Uterus (tissue), 4 donors: ENCODE measurements around the gene NUDT17. TPM values are rescaled to one million over a fixed set of nuclear protein-coding genes. Genes with fewer than 3 reads are reported as not detected.
A peak's percentile ranks its signal among the peaks of the same experiment; 100 is the strongest.

Source experiments
- DNase-seq, 2 donors: peaks; one replicate each; pipeline ENCODE4 v3.0.0-alpha.2; 2019 to 2020
- H3K27ac ChIP-seq, 2 donors: fragments of 200-600 bp; sonication (generic); 1 replicate in 1 of 2; 2 replicates in 1 of 2; pipeline ENCODE4 v1.5.1; 2016 to 2018
- H3K27me3 ChIP-seq, 2 donors: fragments of 200-600 bp; sonication (generic); one replicate each; pipeline ENCODE4 v1.5.1; 2018 to 2019; ENCODE audit warnings: control low read depth in 1 of 2
- H3K36me3 ChIP-seq, 2 donors: fragments of 200-600 bp; sonication (generic); one replicate each; pipeline ENCODE4 v1.5.1; 2019; ENCODE audit warnings: control low read depth in 1 of 2
- H3K4me1 ChIP-seq, 2 donors: fragments of 200-600 bp; sonication (generic); one replicate each; pipeline ENCODE4 v1.5.1; 2018 to 2019; ENCODE audit warnings: control low read depth in 1 of 2
- H3K4me3 ChIP-seq, 2 donors: fragments of 200-600 bp; sonication (generic); 1 replicate in 1 of 2; 2 replicates in 1 of 2; pipeline ENCODE4 v1.5.1; 2018 to 2019; ENCODE audit warnings: mild to moderate bottlenecking in 1 of 2
- H3K9me3 ChIP-seq, 2 donors: fragments of 200-600 bp; sonication (generic); one replicate each; pipeline ENCODE4 v1.5.1; 2019; ENCODE audit warnings: control low read depth in 1 of 2
- POLR2A ChIP-seq, 2 donors: fragments of 450-650 bp; IDR thresholded peaks; one replicate each; pipeline ENCODE4 v1.6.1; 2016; ENCODE audit warnings: antibody characterized with exemption in 2 of 2, mild to moderate bottlenecking in 1 of 2, moderate library complexity in 1 of 2
- intact Hi-C: fragments of 100-400 bp; cut with DNase I; formaldehyde crosslinking; loops from one replicate; pipeline ENCODE4 v1.15.1; 2023; ENCODE audit warnings: low total_unique reads
- total RNA-seq, 4 donors: library from RNA; depleted of rRNA in 3 of 4; stranded (reverse); fragments of >200 nt in 3 of 4; gene quantifications; one replicate each; pipeline versions ENCODE4 v1.1.0 to v1.2.4, GENCODE V29; 2014 to 2023
- TF ChIP-seq, protein P1 (sequence below), 4 experiments: fragments of 200-600 bp in 2 of 4; fragments of 450-650 bp in 2 of 4; sonication (generic) in 2 of 4; IDR thresholded peaks; one replicate each; pipeline ENCODE4 v1.5.1; 2016 to 2019; ENCODE audit warnings: antibody characterized with exemption in 4 of 4, mild to moderate bottlenecking in 2 of 4, moderate library complexity in 1 of 4
- donor health status: DM: yes; HTN: yes; CAD: no.

The NUDT17 gene
- total RNA-seq, 4 donors from 2014 or later, result 2.5 to 5.6 (median 4.7) TPM; not detected in 1

DNA sequence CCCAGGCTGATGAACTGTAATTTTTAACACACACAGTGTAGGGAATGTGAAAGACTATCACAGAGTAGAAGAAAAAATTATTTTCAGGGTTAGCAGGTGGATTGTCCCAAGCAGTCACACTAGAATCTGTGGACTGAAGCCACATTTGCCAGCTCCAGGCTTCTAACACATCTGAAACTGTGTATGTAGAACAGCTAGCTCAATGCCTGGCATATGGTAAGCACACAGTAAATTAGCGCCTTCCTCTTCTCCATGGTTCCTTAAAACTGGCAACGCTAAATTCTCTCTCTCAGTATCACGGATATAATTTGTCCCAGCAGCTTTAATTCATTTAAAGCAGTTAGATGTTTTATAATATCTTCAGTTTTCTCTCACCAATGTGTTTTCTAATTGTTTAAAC is 2.4 kb upstream of the NUDT17 start:
- H3K9me3 ChIP-seq, result no peaks in the 10 kb centered on the region
- H3K27me3 ChIP-seq, result no peaks in the 10 kb centered on the region
- H3K27ac ChIP-seq, result no peak overlapping the region
- H3K36me3 ChIP-seq, result no peaks in the 10 kb centered on the region
- H3K4me3 ChIP-seq, result no peak overlapping the region
- no peak for DNase-seq
- intact Hi-C loops, result no loop called here
- no peak for TF ChIP-seq POLR2A (IDR thresholded peaks at IDR 0.05)
- TF ChIP-seq, protein P1, sequence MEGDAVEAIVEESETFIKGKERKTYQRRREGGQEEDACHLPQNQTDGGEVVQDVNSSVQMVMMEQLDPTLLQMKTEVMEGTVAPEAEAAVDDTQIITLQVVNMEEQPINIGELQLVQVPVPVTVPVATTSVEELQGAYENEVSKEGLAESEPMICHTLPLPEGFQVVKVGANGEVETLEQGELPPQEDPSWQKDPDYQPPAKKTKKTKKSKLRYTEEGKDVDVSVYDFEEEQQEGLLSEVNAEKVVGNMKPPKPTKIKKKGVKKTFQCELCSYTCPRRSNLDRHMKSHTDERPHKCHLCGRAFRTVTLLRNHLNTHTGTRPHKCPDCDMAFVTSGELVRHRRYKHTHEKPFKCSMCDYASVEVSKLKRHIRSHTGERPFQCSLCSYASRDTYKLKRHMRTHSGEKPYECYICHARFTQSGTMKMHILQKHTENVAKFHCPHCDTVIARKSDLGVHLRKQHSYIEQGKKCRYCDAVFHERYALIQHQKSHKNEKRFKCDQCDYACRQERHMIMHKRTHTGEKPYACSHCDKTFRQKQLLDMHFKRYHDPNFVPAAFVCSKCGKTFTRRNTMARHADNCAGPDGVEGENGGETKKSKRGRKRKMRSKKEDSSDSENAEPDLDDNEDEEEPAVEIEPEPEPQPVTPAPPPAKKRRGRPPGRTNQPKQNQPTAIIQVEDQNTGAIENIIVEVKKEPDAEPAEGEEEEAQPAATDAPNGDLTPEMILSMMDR (IDR thresholded peaks at IDR 0.05), result no peak
- peaks cover 0 to 3% of the 10 kb centered on the region in 2 donors for H3K4me1 ChIP-seq

DNA sequence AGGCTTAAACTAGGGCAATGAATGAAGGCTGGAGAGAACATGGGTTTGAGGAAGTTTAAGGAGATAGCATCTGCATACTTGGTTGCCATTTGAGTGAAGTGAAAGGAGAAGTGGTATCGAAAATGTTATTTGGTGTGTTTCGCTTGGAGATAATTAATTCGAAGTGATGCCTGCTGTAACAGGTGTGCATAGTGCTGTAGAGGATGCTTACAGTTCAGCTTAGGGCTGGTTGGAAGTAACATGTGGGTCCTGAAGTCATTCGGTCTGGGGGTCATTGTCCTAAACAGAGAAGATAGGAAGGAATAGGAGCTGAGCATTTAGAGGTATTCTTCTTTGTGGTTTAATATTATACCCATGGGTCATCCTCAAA is 301 bp upstream of the NUDT17 start:
- TF ChIP-seq, protein P1 (IDR thresholded peaks at IDR 0.05), result no peak
- no peak for TF ChIP-seq POLR2A (IDR thresholded peaks at IDR 0.05)
- H3K9me3 ChIP-seq, result no peaks in the 10 kb centered on the region
- H3K4me3 ChIP-seq, result peak overlapping the region; percentile 42 to 48
- no peaks in the 10 kb centered on the region for H3K36me3 ChIP-seq
- intact Hi-C loops, result no loop called here
- peaks cover 0 to 3% of the 10 kb centered on the region in 2 donors for H3K4me1 ChIP-seq
- no peaks in the 10 kb centered on the region for H3K27me3 ChIP-seq
- no peak for DNase-seq
- peak overlapping the region; percentile 84 for H3K27ac ChIP-seq

DNA sequence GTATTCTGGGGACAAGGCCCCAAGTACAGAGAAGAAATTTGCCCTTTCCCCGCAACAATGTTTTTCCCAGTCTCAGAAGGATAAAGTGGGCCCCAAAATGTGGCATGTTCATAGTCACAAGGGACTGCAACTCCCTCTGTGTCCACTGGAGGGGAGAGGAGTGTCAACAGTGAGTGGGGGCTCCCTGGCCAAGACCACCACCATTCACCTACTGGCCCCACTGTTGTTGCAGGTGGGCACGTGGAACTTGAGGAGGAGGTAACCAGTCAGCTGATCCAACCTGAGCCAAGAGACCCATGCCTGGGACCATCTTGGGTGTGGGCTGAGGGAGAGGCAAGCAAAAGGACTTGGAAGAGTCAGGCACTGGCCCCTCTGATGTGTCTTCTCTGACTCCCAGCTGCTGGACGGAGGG is 777 bp downstream of the NUDT17 start:
- no peak for DNase-seq
- H3K27me3 ChIP-seq, result no peaks in the 10 kb centered on the region

DNA sequence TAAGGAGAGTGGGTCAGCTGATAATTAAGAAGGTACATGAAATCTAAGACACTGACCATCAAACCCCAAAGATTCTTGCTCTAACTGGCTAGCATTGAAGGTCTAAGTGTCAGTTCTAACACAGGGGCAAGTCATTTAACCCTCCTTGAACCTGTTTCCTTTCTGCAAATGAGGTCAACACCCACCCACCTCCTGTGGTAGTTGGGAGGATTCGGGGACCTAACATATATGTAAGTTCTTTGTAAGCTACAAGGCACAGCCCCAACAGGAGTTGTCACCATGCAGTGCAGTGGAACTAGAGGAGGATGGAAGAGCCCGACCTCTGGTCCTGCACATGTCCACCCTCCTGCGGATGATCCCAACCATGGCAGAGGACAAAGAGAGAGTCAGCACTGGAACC is 2.4 kb downstream of the NUDT17 start:
- Histone ChIP-seq H3K4me3 (no peak overlapping the region), H3K27me3 (no peaks in the 10 kb centered on the region), H3K9me3 (no peaks in the 10 kb centered on the region), H3K4me1 (peaks cover 0 to 3% of the 10 kb centered on the region in 2 donors), H3K27ac (no peak overlapping the region), H3K36me3 (no peaks in the 10 kb centered on the region)
- TF ChIP-seq, protein P1 (IDR thresholded peaks at IDR 0.05), result no peak
- TF ChIP-seq POLR2A (IDR thresholded peaks at IDR 0.05), result no peak
- intact Hi-C loops, result no loop called here
- no peak for DNase-seq

More for the DNA sequence above, 777 bp downstream of the NUDT17 start:
- Histone ChIP-seq H3K36me3 (no peaks in the 10 kb centered on the region), H3K9me3 (no peaks in the 10 kb centered on the region), H3K4me1 (peaks cover 0 to 3% of the 10 kb centered on the region in 2 donors), H3K27ac (peak overlapping the region; percentile 84), H3K4me3 (peak overlapping the region in 1 of 2 donors; percentile 42)
- TF ChIP-seq, protein P1 (IDR thresholded peaks at IDR 0.05), result peak in 3 of 4 experiments; percentile 39 to 53 (median 49)
- no peak for TF ChIP-seq POLR2A (IDR thresholded peaks at IDR 0.05)
- intact Hi-C loops, result no loop called here

DNA sequence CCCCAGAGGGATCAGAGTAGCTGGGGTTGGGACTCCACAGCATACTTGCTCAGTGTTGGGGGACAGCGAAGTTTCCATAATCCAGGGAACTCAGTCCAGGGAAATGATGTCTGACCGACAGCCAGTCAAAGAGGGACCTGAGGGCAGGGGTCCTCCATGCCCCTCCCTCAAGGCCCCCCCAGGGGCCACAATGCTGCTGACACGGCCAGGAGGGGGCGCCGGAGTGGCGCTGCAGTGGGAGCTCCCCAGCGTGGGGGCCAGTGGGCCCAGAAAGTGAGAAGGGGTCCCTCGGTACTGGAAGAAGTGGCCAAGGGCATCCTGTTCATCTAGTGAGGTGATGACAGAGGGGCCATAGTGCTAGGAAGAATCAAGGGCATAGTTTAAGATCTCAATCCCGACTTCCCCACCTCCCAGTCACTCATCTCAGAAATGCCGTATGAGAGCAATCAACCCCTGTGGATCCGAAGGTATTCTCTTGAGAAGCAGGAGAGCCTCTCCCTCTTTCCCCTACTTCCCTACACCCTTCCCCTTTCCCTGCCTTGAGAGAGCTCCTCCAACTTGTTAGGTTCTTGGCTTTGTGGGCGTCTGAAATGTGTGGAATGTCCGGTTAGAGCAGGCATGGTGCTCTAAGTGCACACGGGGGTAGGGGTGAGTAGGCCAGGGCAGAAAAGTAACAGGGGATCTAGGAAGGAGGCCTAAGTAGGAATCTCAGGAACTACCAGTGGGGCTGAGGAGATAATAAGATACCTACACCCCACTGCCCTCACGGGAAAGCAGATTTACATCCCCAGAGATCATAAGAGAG is 4.1 kb downstream of the NUDT17 start:
- Histone ChIP-seq H3K27me3 (no peaks in the 10 kb centered on the region), H3K4me3 (no peak overlapping the region), H3K27ac (peak overlapping the region in 1 of 2 donors; percentile 0), H3K4me1 (peaks cover 0 to 3% of the 10 kb centered on the region in 2 donors), H3K9me3 (no peaks in the 10 kb centered on the region), H3K36me3 (no peaks in the 10 kb centered on the region)
- no peak for DNase-seq
- TF ChIP-seq POLR2A (IDR thresholded peaks at IDR 0.05), result no peak
- TF ChIP-seq, protein P1 (IDR thresholded peaks at IDR 0.05), result no peak
- intact Hi-C loops, result no loop called here
